ENCODE measurements around the gene SFMBT1. TPM values are rescaled to one million over a fixed set of nuclear protein-coding genes. Genes with fewer than 3 reads are reported as not detected.
"Not testable (repeated sequence)": the region's sequence is repeated elsewhere in the genome, so short reads cannot be mapped to it uniquely, and the experiment has no call there.

Gene SFMBT1
- total RNA-seq, 2 donors from 2014 or later = 6.9 to 17.6 TPM

DNA sequence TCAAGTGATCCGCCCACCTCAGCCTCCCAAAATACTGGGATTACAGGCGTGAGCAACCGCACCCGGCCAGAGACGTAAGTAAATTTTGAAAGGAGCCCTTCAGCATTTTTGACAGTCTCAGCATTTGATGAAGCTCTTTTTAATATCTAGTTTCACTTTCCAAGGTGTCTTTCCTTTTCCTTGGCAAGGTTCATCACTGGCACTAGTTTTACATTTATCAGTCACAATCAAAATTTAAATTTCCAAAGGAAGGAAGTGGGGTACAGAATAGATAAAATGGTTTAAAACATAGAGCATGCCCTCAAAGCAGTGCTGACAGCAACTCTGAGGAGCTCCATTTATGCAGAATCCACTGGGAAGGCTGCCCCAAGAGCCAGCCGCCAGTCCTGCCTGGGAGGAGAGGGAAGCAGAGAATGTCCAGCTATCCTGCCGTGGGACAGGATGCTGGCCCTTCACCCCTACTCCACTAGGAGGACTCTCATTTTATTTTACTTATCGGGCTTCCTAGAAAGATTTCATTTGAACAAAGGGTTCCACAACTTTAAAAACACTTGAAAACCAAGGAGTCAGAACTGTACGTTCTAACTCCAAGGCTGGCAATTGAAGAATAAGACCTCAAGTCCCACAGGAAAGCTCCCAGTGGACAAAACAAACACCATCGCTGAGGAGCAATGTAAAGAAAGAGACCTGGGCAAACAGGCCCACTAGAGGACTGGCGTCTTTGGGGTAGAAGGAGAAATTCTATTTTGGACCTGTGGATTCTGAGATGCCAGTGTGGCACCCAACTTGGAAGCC is 9.9 kb downstream of the SFMBT1 start:
- H3K27me3 ChIP-seq = no peaks in the 10 kb centered on the region
- H3K4me1 ChIP-seq = peaks cover 41% of the 10 kb centered on the region
- no peaks in the 10 kb centered on the region for H3K9me3 ChIP-seq
- DNase-seq (no peak), ATAC-seq (no peak)
- TF ChIP-seq, protein P1, sequence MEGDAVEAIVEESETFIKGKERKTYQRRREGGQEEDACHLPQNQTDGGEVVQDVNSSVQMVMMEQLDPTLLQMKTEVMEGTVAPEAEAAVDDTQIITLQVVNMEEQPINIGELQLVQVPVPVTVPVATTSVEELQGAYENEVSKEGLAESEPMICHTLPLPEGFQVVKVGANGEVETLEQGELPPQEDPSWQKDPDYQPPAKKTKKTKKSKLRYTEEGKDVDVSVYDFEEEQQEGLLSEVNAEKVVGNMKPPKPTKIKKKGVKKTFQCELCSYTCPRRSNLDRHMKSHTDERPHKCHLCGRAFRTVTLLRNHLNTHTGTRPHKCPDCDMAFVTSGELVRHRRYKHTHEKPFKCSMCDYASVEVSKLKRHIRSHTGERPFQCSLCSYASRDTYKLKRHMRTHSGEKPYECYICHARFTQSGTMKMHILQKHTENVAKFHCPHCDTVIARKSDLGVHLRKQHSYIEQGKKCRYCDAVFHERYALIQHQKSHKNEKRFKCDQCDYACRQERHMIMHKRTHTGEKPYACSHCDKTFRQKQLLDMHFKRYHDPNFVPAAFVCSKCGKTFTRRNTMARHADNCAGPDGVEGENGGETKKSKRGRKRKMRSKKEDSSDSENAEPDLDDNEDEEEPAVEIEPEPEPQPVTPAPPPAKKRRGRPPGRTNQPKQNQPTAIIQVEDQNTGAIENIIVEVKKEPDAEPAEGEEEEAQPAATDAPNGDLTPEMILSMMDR (IDR thresholded peaks at IDR 0.05) = no peak
- no peak for TF ChIP-seq POLR2A (IDR thresholded peaks at IDR 0.05)
- intact Hi-C loops (cut with DNase I) = loop anchor here (2.0 kb wide), 1 partner anchor 105 kb away; no protein-coding TSS in a partner anchor
- H3K4me3 ChIP-seq = no peak overlapping the region
- H3K36me3 ChIP-seq (replicated peaks in 1 of 2; ENCODE audit: insufficient read depth in 1 of 2, low read depth in 2 of 2) = no peaks in the 10 kb centered on the region
- 89% methylated on average over 11 of the region's 11 CpGs for WGBS, 2 donors
- no peak overlapping the region for H3K27ac ChIP-seq

DNA sequence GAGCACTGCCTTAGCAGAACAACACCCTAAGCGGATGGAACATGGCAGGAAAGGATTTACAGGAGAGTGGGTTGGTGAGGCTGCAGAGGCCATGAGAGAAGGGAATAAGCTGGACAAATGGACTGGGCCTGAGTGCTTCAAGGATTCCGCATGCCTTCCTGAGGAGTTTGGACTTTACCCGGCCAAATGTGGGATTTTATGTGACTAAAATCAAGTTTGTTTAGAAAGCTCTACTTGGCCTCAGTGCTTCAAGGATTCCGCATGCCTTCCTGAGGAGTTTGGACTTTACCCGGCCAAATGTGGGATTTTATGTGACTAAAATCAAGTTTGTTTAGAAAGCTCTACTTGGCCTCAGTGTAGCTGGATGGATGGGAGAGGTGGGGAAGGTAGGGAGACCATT is 10.9 kb downstream of the SFMBT1 start:
- H3K4me3 ChIP-seq; H3K27me3 ChIP-seq; DNase-seq; ATAC-seq; H3K36me3 ChIP-seq (replicated peaks in 1 of 2; ENCODE audit: insufficient read depth in 1 of 2, low read depth in 2 of 2); intact Hi-C loops (cut with DNase I); H3K27ac ChIP-seq; H3K9me3 ChIP-seq: not testable (repeated sequence)
- 51 to 67% methylated on average over 5 of the region's 5 CpGs for WGBS, 2 donors
- peaks cover 31% of the 10 kb centered on the region for H3K4me1 ChIP-seq

DNA sequence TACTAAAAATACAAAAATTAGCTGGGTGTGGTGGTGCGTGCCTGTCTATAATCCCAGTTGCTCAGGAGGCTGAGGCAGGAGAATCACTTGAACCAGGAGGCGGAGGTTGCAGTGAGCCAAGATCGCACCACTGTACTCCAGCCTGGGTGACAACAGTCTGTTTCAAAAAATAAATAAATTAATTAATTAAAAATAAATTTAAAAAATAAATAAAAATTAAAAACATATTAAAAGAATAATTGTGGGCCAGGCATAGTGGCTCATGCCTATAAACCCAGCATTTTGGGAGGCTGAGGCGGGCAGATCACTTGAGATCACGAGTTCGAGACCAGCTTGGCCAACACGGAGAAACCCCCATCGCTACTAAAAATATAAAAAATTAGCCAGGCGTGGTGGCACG is 11.5 kb downstream of the SFMBT1 start:
- H3K27ac ChIP-seq; intact Hi-C loops (cut with DNase I); H3K9me3 ChIP-seq: not testable (repeated sequence)

DNA sequence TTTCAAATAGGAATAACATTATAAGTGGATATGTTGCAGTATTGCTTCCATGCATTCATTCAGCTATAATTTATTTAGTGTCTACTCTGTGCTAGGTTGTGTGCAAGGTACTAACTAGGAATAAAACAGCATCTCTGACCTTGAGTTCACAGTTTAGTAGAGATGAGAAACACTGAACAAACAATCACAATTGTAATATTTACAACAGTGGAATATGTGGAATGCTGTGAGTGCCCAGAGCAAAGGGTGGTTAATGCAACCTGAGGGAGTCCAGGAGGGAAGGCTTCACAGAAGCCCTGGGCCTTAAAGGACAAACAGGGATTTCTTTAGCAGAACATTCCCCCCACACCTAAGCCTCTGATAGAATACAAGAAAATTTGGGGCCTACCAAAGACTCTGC is 13.3 kb downstream of the SFMBT1 start:
- H3K9me3 ChIP-seq = no peaks in the 10 kb centered on the region
- no peak for ATAC-seq
- peaks cover 15% of the 10 kb centered on the region for H3K4me1 ChIP-seq
- no peak overlapping the region for H3K4me3 ChIP-seq
- TF ChIP-seq, protein P1 (IDR thresholded peaks at IDR 0.05) = no peak
- TF ChIP-seq POLR2A (IDR thresholded peaks at IDR 0.05) = no peak
- DNase-seq = no peak
- no peak overlapping the region for H3K27ac ChIP-seq
- intact Hi-C loops (cut with DNase I) = no loop called here
- H3K36me3 ChIP-seq (replicated peaks in 1 of 2; ENCODE audit: insufficient read depth in 1 of 2, low read depth in 2 of 2) = no peaks in the 10 kb centered on the region
- H3K27me3 ChIP-seq = no peaks in the 10 kb centered on the region

More for the DNA sequence above, 11.5 kb downstream of the SFMBT1 start:
- WGBS, 2 donors = 95 to 96% methylated on average over 10 of the region's 10 CpGs
- DNase-seq; H3K27me3 ChIP-seq; H3K36me3 ChIP-seq (replicated peaks in 1 of 2; ENCODE audit: insufficient read depth in 1 of 2, low read depth in 2 of 2); ATAC-seq; H3K4me3 ChIP-seq: not testable (repeated sequence)
- peaks cover 27% of the 10 kb centered on the region for H3K4me1 ChIP-seq

DNA sequence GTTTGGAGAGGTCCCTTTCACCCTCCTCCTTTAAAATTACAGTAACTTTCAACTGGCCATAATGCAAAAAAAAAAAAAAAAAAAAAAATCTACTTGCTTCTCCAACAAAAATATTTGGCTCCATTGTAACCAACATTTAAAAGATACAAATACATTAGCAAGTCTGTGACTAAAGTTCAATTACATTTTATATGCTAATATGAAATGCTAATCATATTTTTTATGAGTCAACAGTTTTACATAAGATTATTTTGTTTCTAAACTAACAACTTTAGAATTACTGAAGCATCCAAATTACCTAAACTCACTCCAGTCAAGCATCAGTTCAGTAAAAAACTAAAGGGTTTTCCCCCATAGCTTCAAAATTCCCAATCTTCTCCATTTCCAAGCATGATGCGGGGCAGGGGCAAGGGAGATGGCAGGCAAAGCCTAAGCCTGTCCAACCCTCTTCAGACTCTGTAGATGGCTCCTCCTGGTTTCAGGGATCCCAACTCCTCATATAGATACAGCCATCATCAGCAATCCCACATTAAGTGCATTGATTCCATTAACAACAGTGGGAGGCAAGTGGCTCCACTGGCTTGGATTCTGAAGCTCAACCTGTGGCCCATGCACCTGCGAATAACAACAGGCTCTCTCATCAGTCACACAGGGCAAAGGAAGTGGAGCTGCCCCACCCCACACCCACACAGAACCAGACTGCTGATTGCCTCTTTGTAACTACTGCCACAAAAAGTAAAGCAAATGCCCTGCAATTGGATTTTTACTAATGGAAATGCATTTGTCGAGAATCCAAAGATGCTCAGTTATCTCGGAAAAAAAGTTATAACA is 15.0 kb downstream of the SFMBT1 start:
- Histone ChIP-seq H3K36me3 (replicated peaks in 1 of 2; ENCODE audit: insufficient read depth in 1 of 2, low read depth in 2 of 2) (no peaks in the 10 kb centered on the region), H3K27me3 (no peaks in the 10 kb centered on the region), H3K9me3 (no peaks in the 10 kb centered on the region), H3K4me3 (no peak overlapping the region), H3K27ac (no peak overlapping the region), H3K4me1 (peaks cover 28% of the 10 kb centered on the region)
- WGBS, 2 donors = 74 to 75% methylated on average over 4 of the region's 4 CpGs
- intact Hi-C loops (cut with DNase I) = no loop called here
- no peak for ATAC-seq
- TF ChIP-seq, protein P1 (IDR thresholded peaks at IDR 0.05) = no peak
- TF ChIP-seq POLR2A (IDR thresholded peaks at IDR 0.05) = no peak
- DNase-seq = no peak
